ENCODE measurements around the gene LEMD1. TPM values are rescaled to one million over a fixed set of nuclear protein-coding genes. Genes with fewer than 3 reads are reported as not detected.

The LEMD1 gene
- total and polyA plus RNA-seq, 3 donors from 2014 or later, result 35.2 to 83.2 (median 71.1) TPM

DNA sequence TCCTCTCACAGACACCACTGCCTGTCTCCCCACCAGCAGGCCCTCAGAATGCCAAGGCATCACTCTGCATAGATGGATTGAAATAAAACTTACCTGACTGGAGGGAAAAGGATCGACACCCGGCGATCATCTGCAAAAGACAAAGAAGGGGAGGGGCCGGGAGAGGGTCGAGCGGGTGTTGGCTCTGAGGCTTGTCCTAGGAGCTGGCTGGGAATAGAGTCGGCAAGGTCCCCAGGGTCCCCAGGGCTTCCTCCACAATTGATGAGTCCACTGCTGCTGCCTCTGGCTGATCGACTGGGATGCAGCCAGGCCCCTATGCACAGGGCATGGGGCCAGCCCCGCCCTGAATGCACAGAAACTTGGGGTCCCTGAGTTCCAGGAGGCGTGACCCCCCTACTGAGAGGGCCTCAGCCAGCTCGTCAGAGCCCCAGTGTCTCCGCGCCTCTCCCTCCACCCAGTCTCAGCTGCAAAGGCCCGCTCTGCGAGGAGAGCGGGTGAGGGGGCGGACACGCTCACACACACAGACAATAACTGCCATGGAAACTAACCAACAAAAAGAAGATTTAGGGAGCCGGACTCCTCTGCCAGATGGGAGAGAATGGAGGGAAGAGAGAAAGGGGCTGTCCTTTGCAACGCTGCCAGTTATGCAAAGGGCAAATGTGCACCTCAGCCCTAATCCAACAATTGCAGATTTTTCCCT lies 65.3 kb downstream of the LEMD1 start, which contains the start of gene KLHDC8A:
Gene KLHDC8A, minus strand, starts transcription at position 483 of the 700 bp plus-strand sequence. CDS start 13,318 bp downstream, outside the sequence.
- Histone ChIP-seq H3K9me3 (no peaks in the 10 kb centered on the region), H3K27me3 (no peaks in the 10 kb centered on the region), H3K4me1 (peaks cover 53% of the 10 kb centered on the region), H3K4me3 (peak within 1 kb of the TSS; percentile 21 to 36), H3K36me3 (ENCODE audit: low read depth, missing control alignments) (no peaks in the 10 kb centered on the region), H3K27ac (peak within 1 kb of the TSS; percentile 28 to 33)
- WGBS, 2 donors, result 14 to 18% methylated on average over 19 to 20 of the region's 20 CpGs
- TF ChIP-seq, protein P1, sequence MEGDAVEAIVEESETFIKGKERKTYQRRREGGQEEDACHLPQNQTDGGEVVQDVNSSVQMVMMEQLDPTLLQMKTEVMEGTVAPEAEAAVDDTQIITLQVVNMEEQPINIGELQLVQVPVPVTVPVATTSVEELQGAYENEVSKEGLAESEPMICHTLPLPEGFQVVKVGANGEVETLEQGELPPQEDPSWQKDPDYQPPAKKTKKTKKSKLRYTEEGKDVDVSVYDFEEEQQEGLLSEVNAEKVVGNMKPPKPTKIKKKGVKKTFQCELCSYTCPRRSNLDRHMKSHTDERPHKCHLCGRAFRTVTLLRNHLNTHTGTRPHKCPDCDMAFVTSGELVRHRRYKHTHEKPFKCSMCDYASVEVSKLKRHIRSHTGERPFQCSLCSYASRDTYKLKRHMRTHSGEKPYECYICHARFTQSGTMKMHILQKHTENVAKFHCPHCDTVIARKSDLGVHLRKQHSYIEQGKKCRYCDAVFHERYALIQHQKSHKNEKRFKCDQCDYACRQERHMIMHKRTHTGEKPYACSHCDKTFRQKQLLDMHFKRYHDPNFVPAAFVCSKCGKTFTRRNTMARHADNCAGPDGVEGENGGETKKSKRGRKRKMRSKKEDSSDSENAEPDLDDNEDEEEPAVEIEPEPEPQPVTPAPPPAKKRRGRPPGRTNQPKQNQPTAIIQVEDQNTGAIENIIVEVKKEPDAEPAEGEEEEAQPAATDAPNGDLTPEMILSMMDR (IDR thresholded peaks at IDR 0.05), result no peak
- no peak for TF ChIP-seq POLR2A (IDR thresholded peaks at IDR 0.05)
- intact Hi-C loops (cut with DNase I; ENCODE audit: low total_unique reads), result loop anchor here (10.0 kb wide), 1 partner anchor 78 kb away; no protein-coding TSS in a partner anchor
- peak; percentile 70 for DNase-seq

DNA sequence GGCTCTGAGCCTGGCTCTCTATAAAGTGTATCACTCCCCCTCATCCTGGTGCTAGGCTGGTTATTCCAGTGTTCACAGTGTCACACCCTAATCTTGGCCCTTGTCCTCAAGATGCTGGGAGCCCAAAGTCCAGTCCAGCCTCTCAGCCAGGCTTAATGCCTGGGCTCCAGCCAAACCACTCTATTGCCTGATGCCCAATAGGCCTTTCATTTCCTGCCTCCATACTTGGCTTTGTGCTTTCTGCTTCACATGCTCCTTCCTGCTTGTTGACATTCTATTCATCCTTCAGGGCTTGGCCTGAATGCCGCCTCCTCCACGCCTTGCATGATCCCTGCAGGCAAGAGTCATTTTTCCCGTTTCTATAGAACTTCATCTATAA lies 66.8 kb downstream of the LEMD1 start:
- Histone ChIP-seq H3K4me1 (peaks cover 40% of the 10 kb centered on the region), H3K27me3 (no peaks in the 10 kb centered on the region), H3K27ac (no peak overlapping the region), H3K9me3 (no peaks in the 10 kb centered on the region), H3K36me3 (ENCODE audit: low read depth, missing control alignments) (no peaks in the 10 kb centered on the region), H3K4me3 (no peak overlapping the region)
- TF ChIP-seq, protein P1 (IDR thresholded peaks at IDR 0.05), result no peak
- TF ChIP-seq POLR2A (IDR thresholded peaks at IDR 0.05), result no peak
- no peak for DNase-seq
- intact Hi-C loops (cut with DNase I; ENCODE audit: low total_unique reads), result loop anchor here (10.0 kb wide), 1 partner anchor 80 kb away; no protein-coding TSS in a partner anchor
- 57 to 58% methylated on average over 3 of the region's 3 CpGs for WGBS, 2 donors

DNA sequence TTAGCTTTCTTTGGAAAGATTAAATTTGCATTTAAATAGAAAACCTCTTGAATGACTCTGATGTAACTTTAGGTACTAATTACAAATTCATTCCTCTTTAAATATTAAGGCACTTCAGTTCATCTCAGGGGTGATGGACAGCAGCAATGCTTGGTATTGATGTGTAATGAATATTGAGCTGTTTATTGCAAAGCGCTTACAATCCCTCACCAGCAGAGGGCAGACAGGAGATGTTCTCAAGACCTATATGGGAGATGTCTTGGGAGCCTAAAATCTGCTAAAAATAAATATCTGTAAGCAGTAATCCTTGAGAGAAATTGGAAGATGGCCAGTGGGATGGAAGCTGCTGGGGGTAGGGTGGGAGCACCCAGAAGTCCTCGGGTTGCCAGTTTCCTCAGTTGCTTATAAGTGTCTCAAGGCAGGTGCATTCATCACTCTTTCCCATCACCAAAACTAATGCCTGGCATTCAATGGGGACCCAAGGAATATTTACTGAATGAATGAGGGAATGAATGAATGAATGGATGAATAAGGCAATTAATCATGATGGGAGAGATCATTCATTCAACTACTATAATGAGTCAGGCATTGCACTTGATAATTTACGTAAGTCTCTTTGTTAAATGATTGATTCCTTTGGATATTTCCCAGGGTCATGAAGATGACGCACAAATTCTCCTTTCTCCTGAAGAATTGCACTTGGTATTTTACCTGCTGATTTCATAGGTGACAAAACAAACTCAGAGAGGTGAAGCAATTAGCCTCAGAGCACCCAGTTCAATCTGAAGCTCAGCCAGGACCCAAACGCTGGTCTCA lies 67.4 kb downstream of the LEMD1 start:
- no peaks in the 10 kb centered on the region for H3K36me3 ChIP-seq (ENCODE audit: low read depth, missing control alignments)
- intact Hi-C loops (cut with DNase I; ENCODE audit: low total_unique reads), result loop anchor here (10.0 kb wide), 1 partner anchor 80 kb away; no protein-coding TSS in a partner anchor
- H3K9me3 ChIP-seq, result no peaks in the 10 kb centered on the region
- 39 to 46% methylated on average over 5 of the region's 5 CpGs for whole genome bisulfite sequencing, 2 donors
- peak; percentile 86 for DNase-seq
- no peaks in the 10 kb centered on the region for H3K27me3 ChIP-seq
- peaks cover 34% of the 10 kb centered on the region for H3K4me1 ChIP-seq
- H3K4me3 ChIP-seq, result no peak overlapping the region
- no peak for TF ChIP-seq POLR2A (IDR thresholded peaks at IDR 0.05)
- TF ChIP-seq, protein P1 (IDR thresholded peaks at IDR 0.05), result peak; percentile 87 to 91 (median 90)
- H3K27ac ChIP-seq, result no peak overlapping the region

DNA sequence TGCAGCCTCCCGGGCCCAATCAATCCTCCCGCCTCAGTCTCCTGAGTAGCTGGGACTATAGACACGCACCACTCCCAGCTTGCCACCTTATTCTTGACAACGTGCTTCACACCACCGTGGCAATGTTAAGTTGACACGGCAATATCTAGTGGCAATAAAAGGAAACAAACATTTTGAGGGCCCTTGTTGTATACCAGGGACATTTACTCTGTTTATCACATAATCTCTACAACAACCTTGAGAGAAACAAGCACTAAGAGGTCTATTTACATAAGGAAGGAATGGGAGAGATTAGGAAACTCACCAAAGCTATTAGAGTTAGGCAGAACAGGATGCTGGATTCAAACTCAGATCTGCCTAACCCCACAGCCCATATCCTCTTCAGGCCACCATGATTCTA lies 68.2 kb downstream of the LEMD1 start:
- no peak for DNase-seq
- intact Hi-C loops (cut with DNase I; ENCODE audit: low total_unique reads), result loop anchor here (10.0 kb wide), 1 partner anchor 81 kb away; no protein-coding TSS in a partner anchor
- H3K27ac ChIP-seq, result no peak overlapping the region
- H3K4me1 ChIP-seq, result peaks cover 34% of the 10 kb centered on the region
- no peak for TF ChIP-seq POLR2A (IDR thresholded peaks at IDR 0.05)
- TF ChIP-seq, protein P1 (IDR thresholded peaks at IDR 0.05), result no peak
- WGBS, 2 donors, result 49 to 69% methylated on average over 6 of the region's 6 CpGs
- H3K4me3 ChIP-seq, result no peak overlapping the region
- no peaks in the 10 kb centered on the region for H3K9me3 ChIP-seq
- no peaks in the 10 kb centered on the region for H3K27me3 ChIP-seq
- no peaks in the 10 kb centered on the region for H3K36me3 ChIP-seq (ENCODE audit: low read depth, missing control alignments)
